ENCODE data around the gene ALK. TPM values are rescaled to one million over a fixed set of nuclear protein-coding genes. Genes with fewer than 3 reads are reported as not detected.

ALK gene
- total and polyA plus RNA-seq, 3 experiments from 2014 or later: not detected

- no peak overlapping the region for H3K27ac ChIP-seq (ENCODE audit: low read depth, low read length)
- H3K4me1 ChIP-seq (ENCODE audit: insufficient read depth, low read length): no peaks in the 10 kb centered on the region
- POLR2A ChIA-PET: no interaction called here
- H3K4me3 Mint-ChIP-seq: no peak overlapping the region
- peaks cover 9 to 35% of the 10 kb centered on the region in 2 donors for H3K27me3 Mint-ChIP-seq
- no peak overlapping the region for H3K4me3 ChIP-seq (ENCODE audit: low read length)
- no peak overlapping the region for H3K27ac Mint-ChIP-seq
- no peaks in the 10 kb centered on the region for H3K36me3 Mint-ChIP-seq
- H3K9me3 Mint-ChIP-seq: no peaks in the 10 kb centered on the region
- H3K27me3 ChIP-seq (ENCODE audit: insufficient read depth, low read length, poor library complexity, severe bottlenecking): no peaks in the 10 kb centered on the region
- no peaks in the 10 kb centered on the region for H3K36me3 ChIP-seq (ENCODE audit: insufficient read depth, low read length)
- H3K9me3 ChIP-seq (ENCODE audit: low read length): no peaks in the 10 kb centered on the region
- no peak for DNase-seq
- CTCF ChIA-PET: interaction anchor here (0.8 kb wide), 1 partner anchor 170 kb away, joined by 3 read pairs; no protein-coding TSS in a partner anchor
- H3K4me1 Mint-ChIP-seq: no peaks in the 10 kb centered on the region
Observed at GRCh38 chr2:29478641-29479040, 442.7 kb downstream of the ALK start.

- no peaks in the 10 kb centered on the region for H3K27me3 ChIP-seq (ENCODE audit: insufficient read depth, low read length, poor library complexity, severe bottlenecking)
Observed at GRCh38 chr2:29477186-29477585, 444.2 kb downstream of the ALK start.

GRCh38 chr2:29475499-29475898, 445.9 kb downstream of the ALK start:
- Histone ChIP-seq H3K27ac (ENCODE audit: low read depth, low read length) (no peak overlapping the region), H3K36me3 (ENCODE audit: insufficient read depth, low read length) (no peaks in the 10 kb centered on the region), H3K4me3 (ENCODE audit: low read length) (no peak overlapping the region), H3K9me3 (ENCODE audit: low read length) (no peaks in the 10 kb centered on the region), H3K27me3 (ENCODE audit: insufficient read depth, low read length, poor library complexity, severe bottlenecking) (no peaks in the 10 kb centered on the region), H3K4me1 (ENCODE audit: insufficient read depth, low read length) (no peaks in the 10 kb centered on the region)
- Mint-ChIP-seq H3K4me1 (no peaks in the 10 kb centered on the region), H3K4me3 (no peak overlapping the region), H3K36me3 (no peaks in the 10 kb centered on the region), H3K27ac (no peak overlapping the region), H3K9me3 (peaks cover 2 to 9% (median 5%) of the 10 kb centered on the region in 5 donors), H3K27me3 (peaks cover 9 to 30% of the 10 kb centered on the region in 2 donors)
- ChIA-PET POLR2A (no interaction called here), CTCF (no interaction called here)
- no peak for DNase-seq

More at GRCh38 chr2:29477186-29477585, 444.2 kb downstream of the ALK start:
- no peak for DNase-seq
- CTCF ChIA-PET: no interaction called here
- POLR2A ChIA-PET: no interaction called here
- no peak overlapping the region for H3K4me3 Mint-ChIP-seq
- no peak overlapping the region for H3K27ac Mint-ChIP-seq
- Histone ChIP-seq H3K27ac (ENCODE audit: low read depth, low read length) (no peak overlapping the region), H3K9me3 (ENCODE audit: low read length) (no peaks in the 10 kb centered on the region), H3K36me3 (ENCODE audit: insufficient read depth, low read length) (no peaks in the 10 kb centered on the region), H3K4me1 (ENCODE audit: insufficient read depth, low read length) (no peaks in the 10 kb centered on the region), H3K4me3 (ENCODE audit: low read length) (no peak overlapping the region)
- H3K4me1 Mint-ChIP-seq: no peaks in the 10 kb centered on the region
- H3K36me3 Mint-ChIP-seq: no peaks in the 10 kb centered on the region
- peaks cover 0 to 3% (median 0%) of the 10 kb centered on the region in 5 donors for H3K9me3 Mint-ChIP-seq
- H3K27me3 Mint-ChIP-seq: peaks cover 9 to 33% of the 10 kb centered on the region in 2 donors

GRCh38 chr2:29469961-29470360, 451.4 kb downstream of the ALK start:
- Histone ChIP-seq H3K9me3 (ENCODE audit: low read length) (no peaks in the 10 kb centered on the region), H3K27ac (ENCODE audit: low read depth, low read length) (no peak overlapping the region), H3K27me3 (ENCODE audit: insufficient read depth, low read length, poor library complexity, severe bottlenecking) (no peaks in the 10 kb centered on the region), H3K36me3 (ENCODE audit: insufficient read depth, low read length) (no peaks in the 10 kb centered on the region), H3K4me3 (ENCODE audit: low read length) (no peak overlapping the region), H3K4me1 (ENCODE audit: insufficient read depth, low read length) (no peaks in the 10 kb centered on the region)
- Mint-ChIP-seq H3K27me3 (peaks cover 3 to 14% of the 10 kb centered on the region in 2 donors), H3K36me3 (peaks cover 0 to 9% (median 0%) of the 10 kb centered on the region in 3 donors), H3K4me1 (no peaks in the 10 kb centered on the region), H3K27ac (no peak overlapping the region), H3K4me3 (no peak overlapping the region), H3K9me3 (peaks cover 13 to 26% (median 21%) of the 10 kb centered on the region in 5 donors)
- ChIA-PET CTCF (no interaction called here), POLR2A (no interaction called here)
- DNase-seq: no peak

- no peak overlapping the region for H3K4me3 ChIP-seq (ENCODE audit: low read length)
- H3K36me3 ChIP-seq (ENCODE audit: insufficient read depth, low read length): no peaks in the 10 kb centered on the region
- ChIA-PET POLR2A (no interaction called here), CTCF (no interaction called here)
- H3K36me3 Mint-ChIP-seq: peaks cover 0 to 9% (median 0%) of the 10 kb centered on the region in 3 donors
- no peak overlapping the region for H3K27ac Mint-ChIP-seq
- DNase-seq: no peak
- H3K27ac ChIP-seq (ENCODE audit: low read depth, low read length): no peak overlapping the region
- H3K4me1 ChIP-seq (ENCODE audit: insufficient read depth, low read length): no peaks in the 10 kb centered on the region
- peaks cover 3 to 17% of the 10 kb centered on the region in 2 donors for H3K27me3 Mint-ChIP-seq
- peaks cover 13 to 26% (median 21%) of the 10 kb centered on the region in 5 donors for H3K9me3 Mint-ChIP-seq
- no peaks in the 10 kb centered on the region for H3K4me1 Mint-ChIP-seq
- H3K9me3 ChIP-seq (ENCODE audit: low read length): no peaks in the 10 kb centered on the region
- H3K27me3 ChIP-seq (ENCODE audit: insufficient read depth, low read length, poor library complexity, severe bottlenecking): no peaks in the 10 kb centered on the region
- H3K4me3 Mint-ChIP-seq: no peak overlapping the region
Observed at GRCh38 chr2:29469516-29469915, 451.9 kb downstream of the ALK start.

GRCh38 chr2:29463181-29463900, 458.0 kb downstream of the ALK start:
- Histone ChIP-seq H3K27ac (ENCODE audit: low read depth, low read length) (no peak overlapping the region), H3K4me3 (ENCODE audit: low read length) (no peak overlapping the region), H3K4me1 (ENCODE audit: insufficient read depth, low read length) (no peaks in the 10 kb centered on the region), H3K36me3 (ENCODE audit: insufficient read depth, low read length) (no peaks in the 10 kb centered on the region), H3K27me3 (ENCODE audit: insufficient read depth, low read length, poor library complexity, severe bottlenecking) (peaks cover 4% of the 10 kb centered on the region), H3K9me3 (ENCODE audit: low read length) (no peaks in the 10 kb centered on the region)
- H3K4me3 Mint-ChIP-seq: no peak overlapping the region
- CTCF ChIA-PET: no interaction called here
- peaks cover 0 to 2% (median 0%) of the 10 kb centered on the region in 5 donors for H3K9me3 Mint-ChIP-seq
- H3K27me3 Mint-ChIP-seq: peaks cover 3 to 32% of the 10 kb centered on the region in 2 donors
- POLR2A ChIA-PET: no interaction called here
- DNase-seq: no peak
- H3K4me1 Mint-ChIP-seq: no peaks in the 10 kb centered on the region
- no peak overlapping the region for H3K27ac Mint-ChIP-seq
- H3K36me3 Mint-ChIP-seq: no peaks in the 10 kb centered on the region

- H3K4me3 Mint-ChIP-seq: no peak overlapping the region
- POLR2A ChIA-PET: no interaction called here
Observed at GRCh38 chr2:29462293-29462692, 459.1 kb downstream of the ALK start.

GRCh38 chr2:29460190-29460589, 461.2 kb downstream of the ALK start:
- no peaks in the 10 kb centered on the region for H3K36me3 ChIP-seq (ENCODE audit: insufficient read depth, low read length)
- Mint-ChIP-seq H3K36me3 (no peaks in the 10 kb centered on the region), H3K27ac (no peak overlapping the region), H3K9me3 (no peaks in the 10 kb centered on the region), H3K4me1 (no peaks in the 10 kb centered on the region), H3K4me3 (no peak overlapping the region), H3K27me3 (peaks cover 3 to 50% of the 10 kb centered on the region in 2 donors)
- no peak overlapping the region for H3K4me3 ChIP-seq (ENCODE audit: low read length)
- POLR2A ChIA-PET: no interaction called here
- H3K27me3 ChIP-seq (ENCODE audit: insufficient read depth, low read length, poor library complexity, severe bottlenecking): peaks cover 4% of the 10 kb centered on the region
- no peak for DNase-seq
- no peak overlapping the region for H3K27ac ChIP-seq (ENCODE audit: low read depth, low read length)
- CTCF ChIA-PET: interaction anchor here (1.3 kb wide), 1 partner anchor 12 kb away, joined by 4 read pairs; no protein-coding TSS in a partner anchor
- no peaks in the 10 kb centered on the region for H3K9me3 ChIP-seq (ENCODE audit: low read length)
- H3K4me1 ChIP-seq (ENCODE audit: insufficient read depth, low read length): no peaks in the 10 kb centered on the region

More at GRCh38 chr2:29462293-29462692, 459.1 kb downstream of the ALK start:
- no peak overlapping the region for H3K4me3 ChIP-seq (ENCODE audit: low read length)
- Mint-ChIP-seq H3K9me3 (peaks cover 0 to under 1% (median 0%) of the 10 kb centered on the region in 5 donors), H3K27ac (no peak overlapping the region), H3K4me1 (no peaks in the 10 kb centered on the region), H3K36me3 (no peaks in the 10 kb centered on the region), H3K27me3 (peaks cover 3 to 41% of the 10 kb centered on the region in 2 donors)
- no peaks in the 10 kb centered on the region for H3K9me3 ChIP-seq (ENCODE audit: low read length)
- DNase-seq: no peak
- peaks cover 4% of the 10 kb centered on the region for H3K27me3 ChIP-seq (ENCODE audit: insufficient read depth, low read length, poor library complexity, severe bottlenecking)
- H3K36me3 ChIP-seq (ENCODE audit: insufficient read depth, low read length): no peaks in the 10 kb centered on the region
- H3K27ac ChIP-seq (ENCODE audit: low read depth, low read length): no peak overlapping the region
- CTCF ChIA-PET: no interaction called here
- no peaks in the 10 kb centered on the region for H3K4me1 ChIP-seq (ENCODE audit: insufficient read depth, low read length)
